Activated T-helper 1 cell treated with anti-CD3 and anti-CD28 coated beads, Interleukin-12 subunit alpha, Interleukin-12 subunit beta, Interleukin-2, Interleukin-4 antibody, amounts not matched to agents 30 ng/mL and 10 ng/mL and 1 ng/mL, durations not matched to agents 14 hours and 24 hours and 36 hours (primary cell): ENCODE measurements around the gene PHF2. TPM values are rescaled to one million over a fixed set of nuclear protein-coding genes. Genes with fewer than 3 reads are reported as not detected.

Experiments
- DNase-seq: peaks from one replicate; pipeline ENCODE4 v3.0.0; 2021; ENCODE audit warnings: low spot score
- H3K27ac Mint-ChIP-seq: one replicate; pipeline ENCODE4 v1.8.0; 2021; ENCODE audit warnings: mild to moderate bottlenecking, mixed read lengths
- H3K27me3 Mint-ChIP-seq: one replicate; pipeline ENCODE4 v1.8.0; 2022; ENCODE audit warnings: mild to moderate bottlenecking, moderate library complexity, mixed read lengths; ENCODE audit not compliant: insufficient read depth
- H3K36me3 Mint-ChIP-seq: one replicate; pipeline ENCODE4 v1.8.0; 2021; ENCODE audit warnings: low read depth, mixed read lengths
- H3K4me1 Mint-ChIP-seq: one replicate; pipeline ENCODE4 v1.8.0; 2021; ENCODE audit warnings: low read depth, mixed read lengths
- H3K4me3 Mint-ChIP-seq: one replicate; pipeline ENCODE4 v1.8.0; 2021; ENCODE audit warnings: mild to moderate bottlenecking, moderate library complexity, mixed read lengths
- H3K9me3 Mint-ChIP-seq: one replicate; pipeline ENCODE4 v1.8.0; 2021; ENCODE audit warnings: mixed read lengths
- intact Hi-C: fragments of 100-400 bp; cut with micrococcal nuclease; formaldehyde crosslinking; loops from one replicate; pipeline ENCODE4 v1.15.1; 2024
- total RNA-seq: library from RNA; stranded (reverse); gene quantifications from 2 replicates; pipeline ENCODE4 v1.2.3, GENCODE V29; 2022

The PHF2 gene
- total RNA-seq, 1 donor from 2014 or later, result 24.5 TPM

DNA sequence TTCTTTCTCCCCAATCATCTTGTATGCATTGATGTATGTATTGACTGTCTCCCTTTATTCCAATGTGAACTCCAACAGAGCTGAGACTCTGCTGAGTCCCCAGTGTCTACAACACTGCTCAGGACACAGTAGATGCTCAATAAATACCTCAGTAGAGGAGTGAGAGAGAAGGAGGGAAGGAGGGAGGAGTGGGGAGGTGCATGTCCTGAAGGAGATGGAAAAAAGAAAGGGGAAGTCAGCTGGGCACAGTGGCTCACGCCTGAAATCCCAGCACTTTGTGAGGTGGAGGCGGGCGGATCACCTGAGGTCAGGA, 2.9 kb upstream of the PHF2 start:
- H3K4me3 Mint-ChIP-seq, result peak overlapping the region; percentile 51
- peaks cover 12% of the 10 kb centered on the region for H3K9me3 Mint-ChIP-seq
- no peaks in the 10 kb centered on the region for H3K27me3 Mint-ChIP-seq
- no peak for DNase-seq
- H3K27ac Mint-ChIP-seq, result no peak overlapping the region
- intact Hi-C loops, result no loop called here
- peaks cover 21% of the 10 kb centered on the region for H3K4me1 Mint-ChIP-seq
- H3K36me3 Mint-ChIP-seq, result peaks cover 17% of the 10 kb centered on the region

DNA sequence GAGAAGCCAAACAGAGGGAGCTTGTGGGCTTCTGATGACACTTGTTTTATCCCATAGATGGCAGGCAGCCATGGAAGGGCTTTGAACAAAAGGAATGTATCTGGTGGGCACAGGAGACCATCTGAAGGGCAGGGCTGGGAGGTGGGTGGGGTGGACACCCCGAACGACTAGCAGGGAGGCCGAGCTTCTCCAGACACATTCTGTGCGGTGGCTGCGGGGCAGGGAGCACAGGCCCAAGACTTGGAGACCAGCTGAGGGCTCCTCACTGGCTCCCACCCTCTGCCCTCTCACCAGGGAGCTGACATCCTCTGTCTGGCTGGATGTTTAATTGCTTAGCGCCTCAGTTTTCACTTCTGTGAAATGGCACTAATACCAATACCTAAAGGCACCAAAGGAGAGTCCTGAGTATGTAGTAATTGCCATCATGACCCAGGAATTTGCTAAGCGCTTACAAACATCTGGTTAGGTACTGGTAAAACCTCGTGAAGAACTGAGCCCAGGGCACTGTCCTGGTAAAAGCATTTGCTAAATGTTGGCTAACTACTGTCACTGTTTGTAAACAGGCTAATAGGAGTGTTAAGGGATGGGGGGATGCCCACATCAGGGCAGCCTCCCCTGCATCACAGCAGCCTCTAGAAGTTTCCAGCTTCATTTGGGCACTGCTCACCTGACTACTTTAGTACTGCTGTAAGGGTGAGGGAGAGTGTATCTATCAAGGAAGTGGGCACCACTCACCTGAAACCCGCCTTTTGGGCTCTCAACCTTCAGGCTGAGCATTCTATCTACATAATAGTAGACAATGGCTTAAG, 2.1 kb upstream of the PHF2 start:
- H3K27me3 Mint-ChIP-seq, result no peaks in the 10 kb centered on the region
- H3K36me3 Mint-ChIP-seq, result peaks cover 17% of the 10 kb centered on the region
- peaks cover 26% of the 10 kb centered on the region for H3K4me1 Mint-ChIP-seq
- H3K9me3 Mint-ChIP-seq, result peaks cover 12% of the 10 kb centered on the region
- H3K4me3 Mint-ChIP-seq, result peak overlapping the region; percentile 66
- DNase-seq, result no peak
- intact Hi-C loops, result no loop called here
- H3K27ac Mint-ChIP-seq, result no peak overlapping the region

DNA sequence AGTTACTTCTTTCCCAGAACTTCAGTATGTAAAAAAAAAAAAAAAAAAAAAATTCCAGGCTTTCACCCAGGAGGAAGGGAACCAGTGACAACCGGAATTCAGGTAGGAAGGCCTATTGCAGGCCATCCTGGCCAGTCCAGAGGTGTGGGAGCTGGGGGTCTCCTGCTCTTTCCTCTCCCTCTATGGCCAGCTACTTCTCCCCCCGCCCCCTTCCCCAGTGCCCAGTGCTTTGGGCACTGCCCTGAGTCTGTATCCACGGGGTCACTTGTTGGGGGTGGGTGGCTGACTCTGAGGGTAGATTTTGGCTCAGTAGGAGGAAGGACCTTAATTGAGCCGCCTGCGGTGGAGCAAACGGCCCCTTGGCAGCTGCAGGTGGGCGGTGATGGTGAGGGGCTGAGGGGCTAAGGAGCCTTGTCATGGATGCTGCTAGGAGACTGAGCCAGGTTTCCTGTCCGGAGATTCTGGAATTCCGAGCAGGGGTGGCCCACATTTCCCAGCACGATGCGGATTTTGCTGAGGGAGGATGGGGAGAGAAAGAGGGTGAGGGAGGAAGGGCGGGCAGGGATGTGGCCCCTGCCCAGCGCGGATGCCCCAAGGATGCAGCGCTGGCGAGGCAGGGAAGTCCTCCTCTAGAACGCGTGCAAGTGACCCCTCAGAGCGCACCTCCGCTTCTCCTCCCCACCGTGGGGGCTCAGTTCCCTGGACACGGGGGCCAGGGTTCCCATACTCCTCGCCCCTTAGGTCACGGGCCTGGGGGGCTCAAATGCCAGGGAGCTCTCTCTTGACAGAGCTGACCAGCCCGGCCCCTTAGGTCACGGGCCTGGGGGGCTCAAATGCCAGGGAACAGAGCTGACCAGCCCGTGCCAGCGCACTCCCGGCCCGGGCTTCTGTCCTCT, 1.2 kb upstream of the PHF2 start:
- Mint-ChIP-seq H3K36me3 (peaks cover 17% of the 10 kb centered on the region), H3K4me1 (peaks cover 28% of the 10 kb centered on the region), H3K4me3 (peak overlapping the region; percentile 88), H3K27me3 (no peaks in the 10 kb centered on the region), H3K27ac (peak overlapping the region; percentile 92), H3K9me3 (peaks cover 11% of the 10 kb centered on the region)
- intact Hi-C loops, result loop anchor here (1.0 to 5.0 kb wide), 2 partner anchors 37 to 698 kb away; partner anchors contain the start of gene ZNF484
- no peak for DNase-seq

- Mint-ChIP-seq H3K27me3 (no peaks in the 10 kb centered on the region), H3K36me3 (peaks cover 11% of the 10 kb centered on the region), H3K27ac (peak overlapping the region; percentile 92), H3K4me3 (peak overlapping the region; percentile 88), H3K9me3 (peaks cover 5% of the 10 kb centered on the region), H3K4me1 (peaks cover 28% of the 10 kb centered on the region)
- peak; percentile 36 for DNase-seq
- intact Hi-C loops, result loop anchor here (1.0 to 5.0 kb wide), 3 partner anchors 10 to 699 kb away; partner anchors contain the start of gene ZNF484
These were observed 557 bp upstream of the PHF2 start for GRCh38 chr9:93575796-93576257.

GRCh38 chr9:93577078-93577974, 942 bp downstream of the PHF2 start:
- Mint-ChIP-seq H3K36me3 (peaks cover 6% of the 10 kb centered on the region), H3K4me1 (peaks cover 28% of the 10 kb centered on the region), H3K27me3 (no peaks in the 10 kb centered on the region), H3K27ac (peak overlapping the region; percentile 92), H3K4me3 (peak overlapping the region; percentile 91), H3K9me3 (no peaks in the 10 kb centered on the region)
- intact Hi-C loops, result loop anchor here (5.0 kb wide), 1 partner anchor 700 kb away; the partner anchor contains the start of gene ZNF484
- DNase-seq, result peak; percentile 28

- Mint-ChIP-seq H3K27ac (peak overlapping the region; percentile 92), H3K4me1 (peaks cover 28% of the 10 kb centered on the region), H3K36me3 (peaks cover 12% of the 10 kb centered on the region), H3K27me3 (no peaks in the 10 kb centered on the region), H3K9me3 (peaks cover 5% of the 10 kb centered on the region), H3K4me3 (peak overlapping the region; percentile 91)
- DNase-seq, result no peak
- intact Hi-C loops, result loop anchor here (5.0 kb wide), 1 partner anchor 701 kb away; the partner anchor contains the start of gene ZNF484
These were observed 1.7 kb downstream of the PHF2 start for GRCh38 chr9:93577975-93578682.

DNA sequence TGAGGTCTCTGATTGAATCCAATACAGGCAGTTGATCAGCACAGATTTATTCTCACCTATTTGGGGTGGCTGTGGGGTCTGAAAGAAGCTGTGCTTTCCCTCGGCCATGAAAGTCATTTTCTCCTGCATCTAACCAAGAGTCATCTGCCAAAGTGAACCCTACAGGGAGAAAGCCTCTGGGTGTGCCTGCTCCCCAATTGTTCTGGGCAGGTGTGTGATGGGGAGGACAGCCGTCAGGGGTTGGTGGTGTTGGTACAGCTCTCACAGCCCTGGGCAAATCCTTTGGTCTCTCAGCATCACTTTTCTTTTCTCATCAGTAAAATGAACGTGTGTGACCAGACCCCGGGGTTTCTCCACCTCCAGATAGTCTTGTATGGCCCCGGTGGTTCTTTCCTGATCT, 2.5 kb downstream of the PHF2 start:
- Mint-ChIP-seq H3K4me1 (peaks cover 28% of the 10 kb centered on the region), H3K27ac (no peak overlapping the region), H3K27me3 (no peaks in the 10 kb centered on the region), H3K4me3 (peak overlapping the region; percentile 44), H3K9me3 (peaks cover 7% of the 10 kb centered on the region), H3K36me3 (peaks cover 14% of the 10 kb centered on the region)
- intact Hi-C loops, result loop anchor here (5.0 kb wide), 1 partner anchor 702 kb away; the partner anchor contains the start of gene ZNF484
- DNase-seq, result no peak

GRCh38 chr9:93579711-93580516, 3.5 kb downstream of the PHF2 start:
- H3K36me3 Mint-ChIP-seq, result peaks cover 21% of the 10 kb centered on the region
- no peak for DNase-seq
- H3K9me3 Mint-ChIP-seq, result peaks cover 18% of the 10 kb centered on the region
- peak overlapping the region; percentile 46 for H3K4me3 Mint-ChIP-seq
- intact Hi-C loops, result loop anchor here (5.0 kb wide), 1 partner anchor 703 kb away; the partner anchor contains the start of gene ZNF484
- H3K27me3 Mint-ChIP-seq, result no peaks in the 10 kb centered on the region
- peaks cover 27% of the 10 kb centered on the region for H3K4me1 Mint-ChIP-seq
- no peak overlapping the region for H3K27ac Mint-ChIP-seq

DNA sequence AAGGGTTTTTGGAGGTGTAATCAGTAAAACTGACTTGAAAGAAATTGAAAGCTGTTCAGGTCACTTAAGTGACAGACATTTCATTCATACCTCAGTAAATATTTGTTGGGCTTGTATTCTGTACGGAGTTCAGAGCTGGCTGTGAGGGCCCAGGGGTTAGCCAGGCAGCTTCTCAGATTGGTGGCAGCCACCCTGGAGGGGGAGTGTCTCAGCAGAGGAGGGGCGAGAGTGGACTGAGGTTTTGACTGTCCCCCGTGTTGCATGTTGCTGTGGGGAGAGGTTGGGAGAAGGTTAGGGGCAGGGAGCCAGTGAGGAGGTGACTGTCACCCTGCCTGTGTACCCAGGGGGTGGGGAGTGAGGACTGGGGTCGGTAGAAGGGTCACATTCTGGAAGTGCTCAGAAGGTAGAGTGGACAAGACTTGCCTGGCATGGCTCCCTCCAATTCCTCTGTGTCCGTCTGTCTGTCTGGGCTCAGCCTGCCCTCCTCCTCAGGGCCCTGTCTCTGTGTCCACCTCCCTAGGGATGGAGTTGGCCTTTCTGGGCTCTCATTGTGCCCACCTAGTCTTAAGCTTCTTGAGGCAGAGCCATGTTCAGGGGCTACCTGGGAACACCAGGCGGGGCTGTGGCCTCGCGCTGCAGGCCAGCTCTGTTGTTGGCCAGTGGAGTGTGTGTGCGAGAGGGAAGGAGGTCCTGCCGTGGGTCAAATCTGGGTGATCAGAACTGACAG, 4.4 kb downstream of the PHF2 start:
- H3K4me1 Mint-ChIP-seq, result peaks cover 22% of the 10 kb centered on the region
- intact Hi-C loops, result no loop called here

GRCh38 chr9:93582115-93582514, 5.7 kb downstream of the PHF2 start:
- H3K4me1 Mint-ChIP-seq, result peaks cover 22% of the 10 kb centered on the region
- no peak overlapping the region for H3K27ac Mint-ChIP-seq
- no peak overlapping the region for H3K4me3 Mint-ChIP-seq
- peaks cover 26% of the 10 kb centered on the region for H3K36me3 Mint-ChIP-seq
- intact Hi-C loops, result no loop called here
- no peaks in the 10 kb centered on the region for H3K27me3 Mint-ChIP-seq
- peaks cover 23% of the 10 kb centered on the region for H3K9me3 Mint-ChIP-seq
- no peak for DNase-seq

More for the DNA sequence above, 4.4 kb downstream of the PHF2 start:
- Mint-ChIP-seq H3K4me3 (no peak overlapping the region), H3K27ac (no peak overlapping the region), H3K27me3 (no peaks in the 10 kb centered on the region), H3K36me3 (peaks cover 26% of the 10 kb centered on the region), H3K9me3 (peaks cover 23% of the 10 kb centered on the region)
- no peak for DNase-seq
